SK-N-SH (cell line): ENCODE results near the gene DSCAM.

Source experiments
- FOXJ3 ChIP-seq: sonication (generic); formaldehyde crosslinking; IDR thresholded peaks from 2 replicates; pipeline ENCODE4 v1.5.1; 2020; ENCODE audit warnings: mild to moderate bottlenecking, missing genetic modification reagents
- FOXM1 ChIP-seq: IDR thresholded peaks from 2 replicates; pipeline ENCODE4 v1.4.0; 2012; ENCODE audit warnings: low read depth, mild to moderate bottlenecking
- GATA2 ChIP-seq: sonication (generic); formaldehyde crosslinking; IDR thresholded peaks from 2 replicates; pipeline ENCODE4 v1.5.0; 2020; ENCODE audit warnings: mild to moderate bottlenecking, missing genetic modification reagents
- POLR2AphosphoS5 ChIP-seq: IDR thresholded peaks from 2 replicates; pipeline ENCODE4 v1.6.1; 2012; ENCODE audit warnings: low read depth, low read length
- RXRA ChIP-seq: IDR thresholded peaks from 2 replicates; pipeline ENCODE4 v1.4.0; 2012; ENCODE audit warnings: low read depth, mild to moderate bottlenecking, borderline replicate concordance
- TF ChIP-seq, protein P1 (sequence below): IDR thresholded peaks from 2 replicates; pipeline ENCODE4 v1.4.0; 2012; ENCODE audit warnings: low read depth, borderline replicate concordance
- TF ChIP-seq, protein P2 (sequence below): IDR thresholded peaks from 2 replicates; pipeline ENCODE4 v1.6.1; 2012; ENCODE audit warnings: mild to moderate bottlenecking, low read depth, low read length, moderate library complexity
- TF ChIP-seq, protein P3 (sequence below): fragments of 200-600 bp; sonication (generic); IDR thresholded peaks from 2 replicates; pipeline ENCODE4 v1.6.1; 2017; ENCODE audit warnings: antibody characterized with exemption, mild to moderate bottlenecking, moderate library complexity
- TF ChIP-seq, protein P4 (sequence below): IDR thresholded peaks from 2 replicates; pipeline ENCODE4; 2012

DNA sequence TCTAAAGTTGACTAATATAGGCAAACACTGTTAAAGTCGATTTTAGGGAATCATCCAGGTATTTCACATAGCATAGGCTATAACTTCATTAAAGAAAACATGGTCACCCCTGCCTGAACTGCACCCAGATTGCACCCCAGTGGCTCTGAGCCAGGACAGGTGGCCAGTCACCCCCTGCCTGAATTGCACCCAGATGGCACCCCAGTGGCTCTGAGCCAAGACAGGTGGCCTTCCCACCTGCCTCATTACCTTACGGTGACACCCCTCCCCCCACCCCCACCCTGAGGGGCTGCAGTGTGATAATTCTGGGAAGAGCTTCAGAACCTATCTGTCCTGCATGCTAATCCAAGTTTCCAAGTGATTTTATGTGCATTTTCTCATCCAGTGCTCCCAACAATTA lies 78.9 kb downstream of the DSCAM start:
- TF ChIP-seq GATA2, result no peak
- no peak for TF ChIP-seq POLR2AphosphoS5
- TF ChIP-seq, protein P1, sequence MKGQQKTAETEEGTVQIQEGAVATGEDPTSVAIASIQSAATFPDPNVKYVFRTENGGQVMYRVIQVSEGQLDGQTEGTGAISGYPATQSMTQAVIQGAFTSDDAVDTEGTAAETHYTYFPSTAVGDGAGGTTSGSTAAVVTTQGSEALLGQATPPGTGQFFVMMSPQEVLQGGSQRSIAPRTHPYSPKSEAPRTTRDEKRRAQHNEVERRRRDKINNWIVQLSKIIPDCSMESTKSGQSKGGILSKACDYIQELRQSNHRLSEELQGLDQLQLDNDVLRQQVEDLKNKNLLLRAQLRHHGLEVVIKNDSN, result no peak
- TF ChIP-seq, protein P2, sequence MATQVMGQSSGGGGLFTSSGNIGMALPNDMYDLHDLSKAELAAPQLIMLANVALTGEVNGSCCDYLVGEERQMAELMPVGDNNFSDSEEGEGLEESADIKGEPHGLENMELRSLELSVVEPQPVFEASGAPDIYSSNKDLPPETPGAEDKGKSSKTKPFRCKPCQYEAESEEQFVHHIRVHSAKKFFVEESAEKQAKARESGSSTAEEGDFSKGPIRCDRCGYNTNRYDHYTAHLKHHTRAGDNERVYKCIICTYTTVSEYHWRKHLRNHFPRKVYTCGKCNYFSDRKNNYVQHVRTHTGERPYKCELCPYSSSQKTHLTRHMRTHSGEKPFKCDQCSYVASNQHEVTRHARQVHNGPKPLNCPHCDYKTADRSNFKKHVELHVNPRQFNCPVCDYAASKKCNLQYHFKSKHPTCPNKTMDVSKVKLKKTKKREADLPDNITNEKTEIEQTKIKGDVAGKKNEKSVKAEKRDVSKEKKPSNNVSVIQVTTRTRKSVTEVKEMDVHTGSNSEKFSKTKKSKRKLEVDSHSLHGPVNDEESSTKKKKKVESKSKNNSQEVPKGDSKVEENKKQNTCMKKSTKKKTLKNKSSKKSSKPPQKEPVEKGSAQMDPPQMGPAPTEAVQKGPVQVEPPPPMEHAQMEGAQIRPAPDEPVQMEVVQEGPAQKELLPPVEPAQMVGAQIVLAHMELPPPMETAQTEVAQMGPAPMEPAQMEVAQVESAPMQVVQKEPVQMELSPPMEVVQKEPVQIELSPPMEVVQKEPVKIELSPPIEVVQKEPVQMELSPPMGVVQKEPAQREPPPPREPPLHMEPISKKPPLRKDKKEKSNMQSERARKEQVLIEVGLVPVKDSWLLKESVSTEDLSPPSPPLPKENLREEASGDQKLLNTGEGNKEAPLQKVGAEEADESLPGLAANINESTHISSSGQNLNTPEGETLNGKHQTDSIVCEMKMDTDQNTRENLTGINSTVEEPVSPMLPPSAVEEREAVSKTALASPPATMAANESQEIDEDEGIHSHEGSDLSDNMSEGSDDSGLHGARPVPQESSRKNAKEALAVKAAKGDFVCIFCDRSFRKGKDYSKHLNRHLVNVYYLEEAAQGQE, result no peak
- TF ChIP-seq, protein P3, sequence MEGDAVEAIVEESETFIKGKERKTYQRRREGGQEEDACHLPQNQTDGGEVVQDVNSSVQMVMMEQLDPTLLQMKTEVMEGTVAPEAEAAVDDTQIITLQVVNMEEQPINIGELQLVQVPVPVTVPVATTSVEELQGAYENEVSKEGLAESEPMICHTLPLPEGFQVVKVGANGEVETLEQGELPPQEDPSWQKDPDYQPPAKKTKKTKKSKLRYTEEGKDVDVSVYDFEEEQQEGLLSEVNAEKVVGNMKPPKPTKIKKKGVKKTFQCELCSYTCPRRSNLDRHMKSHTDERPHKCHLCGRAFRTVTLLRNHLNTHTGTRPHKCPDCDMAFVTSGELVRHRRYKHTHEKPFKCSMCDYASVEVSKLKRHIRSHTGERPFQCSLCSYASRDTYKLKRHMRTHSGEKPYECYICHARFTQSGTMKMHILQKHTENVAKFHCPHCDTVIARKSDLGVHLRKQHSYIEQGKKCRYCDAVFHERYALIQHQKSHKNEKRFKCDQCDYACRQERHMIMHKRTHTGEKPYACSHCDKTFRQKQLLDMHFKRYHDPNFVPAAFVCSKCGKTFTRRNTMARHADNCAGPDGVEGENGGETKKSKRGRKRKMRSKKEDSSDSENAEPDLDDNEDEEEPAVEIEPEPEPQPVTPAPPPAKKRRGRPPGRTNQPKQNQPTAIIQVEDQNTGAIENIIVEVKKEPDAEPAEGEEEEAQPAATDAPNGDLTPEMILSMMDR, result no peak
- TF ChIP-seq RXRA, result no peak
- no peak for TF ChIP-seq FOXJ3 (CRISPR knock-in tag)
- TF ChIP-seq, protein P4, sequence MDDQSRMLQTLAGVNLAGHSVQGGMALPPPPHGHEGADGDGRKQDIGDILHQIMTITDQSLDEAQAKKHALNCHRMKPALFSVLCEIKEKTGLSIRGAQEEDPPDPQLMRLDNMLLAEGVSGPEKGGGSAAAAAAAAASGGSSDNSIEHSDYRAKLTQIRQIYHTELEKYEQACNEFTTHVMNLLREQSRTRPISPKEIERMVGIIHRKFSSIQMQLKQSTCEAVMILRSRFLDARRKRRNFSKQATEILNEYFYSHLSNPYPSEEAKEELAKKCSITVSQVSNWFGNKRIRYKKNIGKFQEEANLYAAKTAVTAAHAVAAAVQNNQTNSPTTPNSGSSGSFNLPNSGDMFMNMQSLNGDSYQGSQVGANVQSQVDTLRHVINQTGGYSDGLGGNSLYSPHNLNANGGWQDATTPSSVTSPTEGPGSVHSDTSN, result no peak
- no peak for TF ChIP-seq FOXM1
